HEK293 (cell line): ENCODE measurements around the gene GNB5.
"Not testable (repeated sequence)": the region's sequence is repeated elsewhere in the genome, so short reads cannot be mapped to it uniquely, and the experiment has no call there.

Experiments used
- CTCF ChIA-PET: fragments of 350-600 bp; formaldehyde crosslinking; extraction: SDS; loops from one replicate; lab custom pipeline; 2021; ENCODE audit warnings: antibody characterized with exemption; lab: Yijun Ruan, JAX
- POLR2A ChIA-PET: fragments of 300-600 bp; formaldehyde crosslinking; extraction: SDS; loops from one replicate; lab custom pipeline; 2020; ENCODE audit warnings: antibody characterized with exemption, inconsistent platforms; lab: Yijun Ruan, JAX
- H3K27ac ChIP-seq: fragments of 200-500 bp; sonication (Bioruptor generic); 2 replicates; pipeline ENCODE4 v1.5.1; 2014; ENCODE audit warnings: low read depth, low read length, control low read depth, inconsistent platforms; ENCODE audit errors: extremely low read depth
- H3K36me3 ChIP-seq, 2 experiments: fragments of 200-500 bp in 1 of 2; sonication (Bioruptor generic) in 1 of 2; 1 replicate in 1 of 2; 2 replicates in 1 of 2; pipeline ENCODE4 v1.5.1; 2014 to 2017; ENCODE audit warnings: inconsistent platforms in 2 of 2, low read length in 2 of 2; ENCODE audit not compliant: control insufficient read depth in 2 of 2, insufficient read depth in 1 of 2
- H3K4me1 ChIP-seq: fragments of 200-500 bp; sonication (Bioruptor generic); 2 replicates; pipeline ENCODE4 v1.5.1; 2014; ENCODE audit warnings: mild to moderate bottlenecking, low read length, inconsistent platforms; ENCODE audit not compliant: control insufficient read depth, insufficient read depth
- H3K4me3 ChIP-seq: 2 replicates; pipeline ENCODE4 v1.5.1; 2011; ENCODE audit warnings: low read depth, mild to moderate bottlenecking, control low read depth, low read length, moderate library complexity
- H3K9me3 ChIP-seq: fragments of 200-500 bp; sonication (Bioruptor generic); 2 replicates; pipeline ENCODE4 v1.5.1; 2014; ENCODE audit warnings: low read depth, low read length, inconsistent platforms; ENCODE audit not compliant: control insufficient read depth, insufficient read depth
- GLIS2 ChIP-seq: fragments of 450-650 bp; formaldehyde crosslinking; IDR thresholded peaks from 2 replicates; pipeline ENCODE4 v1.5.1; 2016; ENCODE audit warnings: missing biosample characterization, missing genetic modification characterization
- SP3 ChIP-seq: fragments of 450-650 bp; formaldehyde crosslinking; IDR thresholded peaks from 2 replicates; pipeline ENCODE4 v1.5.1; 2016; ENCODE audit warnings: missing biosample characterization, missing genetic modification characterization
- ZIC2 ChIP-seq: fragments of 450-650 bp; formaldehyde crosslinking; IDR thresholded peaks from 2 replicates; pipeline ENCODE4 v1.5.1; 2016; ENCODE audit warnings: missing biosample characterization, missing genetic modification characterization
- ZNF2 ChIP-seq: fragments of 450-650 bp; formaldehyde crosslinking; IDR thresholded peaks from 2 replicates; pipeline ENCODE4 v1.5.1; 2016; ENCODE audit warnings: missing biosample characterization, missing genetic modification characterization
- ZNF292 ChIP-seq: fragments of 450-650 bp; formaldehyde crosslinking; IDR thresholded peaks from 2 replicates; pipeline ENCODE4 v1.5.1; 2016; ENCODE audit warnings: low read depth, missing biosample characterization, missing genetic modification characterization, borderline replicate concordance
- ZNF324 ChIP-seq: fragments of 450-650 bp; formaldehyde crosslinking; IDR thresholded peaks from 2 replicates; pipeline ENCODE4 v1.5.1; 2016; ENCODE audit warnings: missing biosample characterization, missing genetic modification characterization
- ZNF776 ChIP-seq: fragments of 450-650 bp; formaldehyde crosslinking; IDR thresholded peaks from 2 replicates; pipeline ENCODE4 v1.5.0; 2017; ENCODE audit warnings: missing biosample characterization, missing genetic modification characterization, borderline replicate concordance
- TF ChIP-seq, protein P1 (sequence below): fragments of 450-650 bp; formaldehyde crosslinking; IDR thresholded peaks from 2 replicates; pipeline ENCODE4 v1.5.1; 2016; ENCODE audit warnings: missing biosample characterization, missing genetic modification characterization
- TF ChIP-seq, protein P2 (sequence below): fragments of 450-650 bp; formaldehyde crosslinking; IDR thresholded peaks from 2 replicates; pipeline ENCODE4 v1.5.1; 2016; ENCODE audit warnings: missing biosample characterization, missing genetic modification characterization
- TF ChIP-seq, protein P3 (sequence below): fragments of 450-650 bp; formaldehyde crosslinking; IDR thresholded peaks from 2 replicates; pipeline ENCODE4 v1.5.1; 2017; ENCODE audit warnings: missing biosample characterization, mild to moderate bottlenecking, missing genetic modification characterization, moderate library complexity
- TF ChIP-seq, protein P4 (sequence below): fragments of 450-650 bp; formaldehyde crosslinking; IDR thresholded peaks from 2 replicates; pipeline ENCODE4 v1.5.0; 2017; ENCODE audit warnings: missing biosample characterization, missing genetic modification characterization, borderline replicate concordance

GNB5 gene

DNA sequence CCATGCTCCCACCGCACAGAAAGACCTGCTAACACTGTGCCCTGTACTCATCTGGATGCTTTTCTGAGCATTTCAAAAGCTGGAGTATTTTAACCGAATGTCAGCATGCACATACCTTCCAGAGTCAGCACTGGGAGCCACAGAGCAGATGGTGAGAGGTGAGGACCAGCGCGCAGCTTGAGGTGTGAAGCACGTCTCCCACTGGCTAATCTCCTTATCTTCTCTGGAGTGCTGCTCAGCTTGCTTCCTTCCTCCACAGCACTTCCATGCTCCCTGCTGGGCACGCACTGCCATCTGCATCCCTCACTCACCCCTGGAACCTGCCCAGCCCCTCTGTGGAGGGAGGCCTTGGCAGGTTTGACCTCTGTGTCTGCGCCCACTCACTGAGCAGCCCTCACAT lies at the start of gene GNB5:
GNB5 (minus strand) TSS at position 186 of the 400 bp plus-strand sequence. CDS start 6,716 bp downstream, outside the sequence.
- peaks cover 4 to 8% of the 10 kb centered on the region in 2 experiments for H3K36me3 ChIP-seq
- H3K9me3 ChIP-seq = no peaks in the 10 kb centered on the region
- H3K4me3 ChIP-seq = no peak within 1 kb of the TSS
- POLR2A ChIA-PET = interaction anchor here (0.7 kb wide), 1 partner anchor 212 kb away, joined by 3 read pairs; no protein-coding TSS in a partner anchor
- H3K27ac ChIP-seq = no peak within 1 kb of the TSS
- H3K4me1 ChIP-seq = no peaks in the 10 kb centered on the region
- TF ChIP-seq ZNF776 (tag by site-specific recombination) (no peak), GLIS2 (no peak), ZNF2 (tag by site-specific recombination) (no peak), ZNF292 (tag by site-specific recombination) (no peak), ZIC2 (tag by site-specific recombination) (peak; percentile 76)
- TF ChIP-seq, protein P1, sequence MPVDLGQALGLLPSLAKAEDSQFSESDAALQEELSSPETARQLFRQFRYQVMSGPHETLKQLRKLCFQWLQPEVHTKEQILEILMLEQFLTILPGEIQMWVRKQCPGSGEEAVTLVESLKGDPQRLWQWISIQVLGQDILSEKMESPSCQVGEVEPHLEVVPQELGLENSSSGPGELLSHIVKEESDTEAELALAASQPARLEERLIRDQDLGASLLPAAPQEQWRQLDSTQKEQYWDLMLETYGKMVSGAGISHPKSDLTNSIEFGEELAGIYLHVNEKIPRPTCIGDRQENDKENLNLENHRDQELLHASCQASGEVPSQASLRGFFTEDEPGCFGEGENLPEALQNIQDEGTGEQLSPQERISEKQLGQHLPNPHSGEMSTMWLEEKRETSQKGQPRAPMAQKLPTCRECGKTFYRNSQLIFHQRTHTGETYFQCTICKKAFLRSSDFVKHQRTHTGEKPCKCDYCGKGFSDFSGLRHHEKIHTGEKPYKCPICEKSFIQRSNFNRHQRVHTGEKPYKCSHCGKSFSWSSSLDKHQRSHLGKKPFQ (tag by site-specific recombination) = 0 out of 2 replicates have a peak, but pooled peaks have one; percentile 30
- TF ChIP-seq, protein P2, sequence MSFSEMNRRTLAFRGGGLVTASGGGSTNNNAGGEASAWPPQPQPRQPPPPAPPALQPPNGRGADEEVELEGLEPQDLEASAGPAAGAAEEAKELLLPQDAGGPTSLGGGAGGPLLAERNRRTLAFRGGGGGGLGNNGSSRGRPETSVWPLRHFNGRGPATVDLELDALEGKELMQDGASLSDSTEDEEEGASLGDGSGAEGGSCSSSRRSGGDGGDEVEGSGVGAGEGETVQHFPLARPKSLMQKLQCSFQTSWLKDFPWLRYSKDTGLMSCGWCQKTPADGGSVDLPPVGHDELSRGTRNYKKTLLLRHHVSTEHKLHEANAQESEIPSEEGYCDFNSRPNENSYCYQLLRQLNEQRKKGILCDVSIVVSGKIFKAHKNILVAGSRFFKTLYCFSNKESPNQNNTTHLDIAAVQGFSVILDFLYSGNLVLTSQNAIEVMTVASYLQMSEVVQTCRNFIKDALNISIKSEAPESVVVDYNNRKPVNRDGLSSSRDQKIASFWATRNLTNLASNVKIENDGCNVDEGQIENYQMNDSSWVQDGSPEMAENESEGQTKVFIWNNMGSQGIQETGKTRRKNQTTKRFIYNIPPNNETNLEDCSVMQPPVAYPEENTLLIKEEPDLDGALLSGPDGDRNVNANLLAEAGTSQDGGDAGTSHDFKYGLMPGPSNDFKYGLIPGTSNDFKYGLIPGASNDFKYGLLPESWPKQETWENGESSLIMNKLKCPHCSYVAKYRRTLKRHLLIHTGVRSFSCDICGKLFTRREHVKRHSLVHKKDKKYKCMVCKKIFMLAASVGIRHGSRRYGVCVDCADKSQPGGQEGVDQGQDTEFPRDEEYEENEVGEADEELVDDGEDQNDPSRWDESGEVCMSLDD = no peak
- TF ChIP-seq, protein P3, sequence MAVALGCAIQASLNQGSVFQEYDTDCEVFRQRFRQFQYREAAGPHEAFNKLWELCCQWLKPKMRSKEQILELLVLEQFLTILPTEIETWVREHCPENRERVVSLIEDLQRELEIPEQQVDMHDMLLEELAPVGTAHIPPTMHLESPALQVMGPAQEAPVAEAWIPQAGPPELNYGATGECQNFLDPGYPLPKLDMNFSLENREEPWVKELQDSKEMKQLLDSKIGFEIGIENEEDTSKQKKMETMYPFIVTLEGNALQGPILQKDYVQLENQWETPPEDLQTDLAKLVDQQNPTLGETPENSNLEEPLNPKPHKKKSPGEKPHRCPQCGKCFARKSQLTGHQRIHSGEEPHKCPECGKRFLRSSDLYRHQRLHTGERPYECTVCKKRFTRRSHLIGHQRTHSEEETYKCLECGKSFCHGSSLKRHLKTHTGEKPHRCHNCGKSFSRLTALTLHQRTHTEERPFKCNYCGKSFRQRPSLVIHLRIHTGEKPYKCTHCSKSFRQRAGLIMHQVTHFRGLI (tag by site-specific recombination) = no peak
- TF ChIP-seq, all 188 proteins: peak for 2
- CTCF ChIA-PET = interaction anchor here (0.7 kb wide), 1 partner anchor 26 kb away, joined by 3 read pairs; no protein-coding TSS in a partner anchor

DNA sequence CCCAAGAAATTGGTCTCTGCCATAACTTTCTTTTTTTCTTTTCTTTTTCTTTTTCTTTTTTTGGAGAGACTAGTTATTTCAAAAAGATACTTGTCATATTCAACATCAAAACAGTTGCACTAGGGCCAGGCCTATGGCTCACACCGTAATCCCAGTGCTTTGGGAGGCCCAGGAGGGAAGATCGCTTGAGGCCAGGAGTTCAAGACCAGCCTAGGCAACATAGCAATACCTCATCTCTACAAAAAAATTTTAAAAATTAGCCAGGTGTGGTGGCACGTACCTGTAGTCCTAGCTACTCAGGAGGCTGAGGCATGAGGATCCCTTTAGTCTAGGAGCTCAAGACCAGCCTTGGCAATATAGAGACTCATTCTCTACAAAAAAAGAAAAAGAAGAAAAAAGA lies 49.0 kb upstream of the GNB5 start:
- POLR2A ChIA-PET = no interaction called here
- H3K27ac ChIP-seq = no peak overlapping the region
- TF ChIP-seq ZNF324 (tag by site-specific recombination) (no peak), GLIS2 (no peak), SP3 (tag by site-specific recombination) (no peak)
- TF ChIP-seq, protein P4, sequence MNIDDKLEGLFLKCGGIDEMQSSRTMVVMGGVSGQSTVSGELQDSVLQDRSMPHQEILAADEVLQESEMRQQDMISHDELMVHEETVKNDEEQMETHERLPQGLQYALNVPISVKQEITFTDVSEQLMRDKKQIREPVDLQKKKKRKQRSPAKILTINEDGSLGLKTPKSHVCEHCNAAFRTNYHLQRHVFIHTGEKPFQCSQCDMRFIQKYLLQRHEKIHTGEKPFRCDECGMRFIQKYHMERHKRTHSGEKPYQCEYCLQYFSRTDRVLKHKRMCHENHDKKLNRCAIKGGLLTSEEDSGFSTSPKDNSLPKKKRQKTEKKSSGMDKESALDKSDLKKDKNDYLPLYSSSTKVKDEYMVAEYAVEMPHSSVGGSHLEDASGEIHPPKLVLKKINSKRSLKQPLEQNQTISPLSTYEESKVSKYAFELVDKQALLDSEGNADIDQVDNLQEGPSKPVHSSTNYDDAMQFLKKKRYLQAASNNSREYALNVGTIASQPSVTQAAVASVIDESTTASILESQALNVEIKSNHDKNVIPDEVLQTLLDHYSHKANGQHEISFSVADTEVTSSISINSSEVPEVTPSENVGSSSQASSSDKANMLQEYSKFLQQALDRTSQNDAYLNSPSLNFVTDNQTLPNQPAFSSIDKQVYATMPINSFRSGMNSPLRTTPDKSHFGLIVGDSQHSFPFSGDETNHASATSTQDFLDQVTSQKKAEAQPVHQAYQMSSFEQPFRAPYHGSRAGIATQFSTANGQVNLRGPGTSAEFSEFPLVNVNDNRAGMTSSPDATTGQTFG (tag by site-specific recombination) = no peak
- no peaks in the 10 kb centered on the region for H3K9me3 ChIP-seq
- CTCF ChIA-PET = interaction anchor here (0.7 to 1.6 kb wide), 3 partner anchors 10 to 17 kb away, joined by 4 to 5 read pairs (median 5); no protein-coding TSS in a partner anchor
- no peak overlapping the region for H3K4me3 ChIP-seq
- H3K4me1 ChIP-seq = no peaks in the 10 kb centered on the region
- peaks cover 0 to 76% of the 10 kb centered on the region in 2 experiments; a peak in 2 of 3 replicates for H3K36me3 ChIP-seq

DNA sequence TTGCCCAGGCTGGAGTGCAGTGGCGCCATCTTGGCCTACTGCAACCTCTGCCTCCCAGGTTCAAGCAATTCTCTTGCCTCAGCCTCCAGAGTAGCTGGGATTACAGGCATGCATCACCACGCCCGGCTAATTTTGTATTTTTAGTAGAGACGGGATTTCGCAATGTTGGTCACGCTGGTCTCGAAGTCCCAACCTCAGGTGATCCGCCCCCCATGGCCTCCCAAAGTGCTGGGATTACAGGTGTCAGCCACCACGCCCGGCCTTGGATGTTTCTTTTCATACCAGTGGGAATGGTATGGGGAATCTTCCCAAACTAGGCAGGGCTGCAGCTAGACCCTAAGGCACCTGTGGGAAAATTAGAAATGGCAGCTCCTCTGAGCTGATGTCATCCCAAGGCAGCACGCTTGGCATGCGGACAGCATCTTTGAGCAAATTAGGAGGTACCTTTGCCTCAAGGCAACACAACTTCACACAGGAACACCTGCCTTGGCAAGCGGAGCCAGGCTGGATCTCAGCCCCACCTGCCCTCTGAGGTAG lies 47.9 kb upstream of the GNB5 start:
- peaks cover 0 to 75% of the 10 kb centered on the region in 2 experiments; a peak in 2 of 3 replicates for H3K36me3 ChIP-seq
- H3K4me3 ChIP-seq, POLR2A ChIA-PET, CTCF ChIA-PET, H3K9me3 ChIP-seq, H3K27ac ChIP-seq, H3K4me1 ChIP-seq: not testable (repeated sequence)
